ENCODE data around the gene GPR157.

Gene GPR157

DNA sequence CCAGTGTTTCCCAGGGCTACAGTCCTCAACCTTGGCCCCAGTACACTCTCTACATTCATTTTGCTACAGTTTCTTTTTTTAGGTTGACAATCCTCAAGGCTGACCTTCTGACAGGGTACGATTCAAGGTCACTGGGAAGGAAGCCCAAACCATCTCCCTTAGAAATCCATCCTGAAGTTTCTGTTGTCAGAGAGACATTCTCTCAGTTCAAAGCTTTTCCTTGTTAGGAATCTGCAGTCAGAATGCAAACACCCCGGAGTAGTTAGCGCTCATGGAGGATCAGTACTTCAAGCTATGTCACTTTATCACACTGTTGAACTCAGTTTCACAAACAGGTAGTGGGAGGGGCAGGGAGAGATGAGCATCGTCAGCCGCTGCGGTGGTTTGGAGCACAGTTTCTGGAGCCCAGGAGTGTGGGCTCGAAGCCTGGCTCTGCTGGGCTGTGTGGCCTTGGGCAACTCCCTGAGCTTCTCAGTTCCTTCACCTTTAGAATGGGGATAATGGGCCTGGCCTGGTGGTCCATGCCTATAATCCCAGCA is 63.6 kb downstream of the GPR157 start:
- DNase-seq = no peak
- Histone ChIP-seq H3K36me3 (ENCODE audit: control insufficient read depth, insufficient read depth, low read length) (no peaks in the 10 kb centered on the region), H3K9me3 (ENCODE audit: control insufficient read depth, low read length) (no peaks in the 10 kb centered on the region), H3K4me1 (ENCODE audit: control insufficient read depth, insufficient read depth, low read length, poor library complexity, severe bottlenecking) (no peaks in the 10 kb centered on the region), H3K27ac (ENCODE audit: insufficient read depth, low read length, poor library complexity, severe bottlenecking) (no peak overlapping the region), H3K4me3 (ENCODE audit: insufficient read depth, low read depth, low read length, poor library complexity, severe bottlenecking) (no peak overlapping the region), H3K27me3 (replicated peaks; ENCODE audit: control insufficient read depth, insufficient read depth, low read length, poor library complexity, severe bottlenecking) (no peaks in the 10 kb centered on the region)

DNA sequence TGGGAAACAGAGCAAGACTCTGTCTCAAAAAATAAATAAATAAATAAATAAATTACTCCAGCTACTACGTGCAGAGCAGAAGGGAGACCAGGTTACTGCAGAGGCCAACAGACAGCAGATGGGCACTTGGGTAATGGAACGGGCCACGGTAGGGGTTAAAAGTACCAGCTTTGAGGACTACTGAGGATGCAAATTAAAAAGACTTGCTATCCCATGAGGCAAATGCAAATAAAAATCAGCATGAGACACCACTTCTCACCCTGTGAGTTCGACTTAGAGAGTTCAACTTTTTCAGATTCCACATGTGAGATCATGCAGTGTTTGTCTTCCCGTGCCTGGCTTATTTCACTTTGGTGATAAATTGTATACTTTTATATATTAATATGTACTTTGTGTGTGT is 66.1 kb downstream of the GPR157 start:
- H3K4me1 ChIP-seq (ENCODE audit: control insufficient read depth, insufficient read depth, low read length, poor library complexity, severe bottlenecking) = no peaks in the 10 kb centered on the region
- no peaks in the 10 kb centered on the region for H3K36me3 ChIP-seq (ENCODE audit: control insufficient read depth, insufficient read depth, low read length)
- H3K4me3 ChIP-seq (ENCODE audit: insufficient read depth, low read depth, low read length, poor library complexity, severe bottlenecking) = no peak overlapping the region
- no peaks in the 10 kb centered on the region for H3K9me3 ChIP-seq (ENCODE audit: control insufficient read depth, low read length)
- no peak for DNase-seq
- H3K27me3 ChIP-seq (replicated peaks; ENCODE audit: control insufficient read depth, insufficient read depth, low read length, poor library complexity, severe bottlenecking) = no peaks in the 10 kb centered on the region
- H3K27ac ChIP-seq (ENCODE audit: insufficient read depth, low read length, poor library complexity, severe bottlenecking) = no peak overlapping the region

DNA sequence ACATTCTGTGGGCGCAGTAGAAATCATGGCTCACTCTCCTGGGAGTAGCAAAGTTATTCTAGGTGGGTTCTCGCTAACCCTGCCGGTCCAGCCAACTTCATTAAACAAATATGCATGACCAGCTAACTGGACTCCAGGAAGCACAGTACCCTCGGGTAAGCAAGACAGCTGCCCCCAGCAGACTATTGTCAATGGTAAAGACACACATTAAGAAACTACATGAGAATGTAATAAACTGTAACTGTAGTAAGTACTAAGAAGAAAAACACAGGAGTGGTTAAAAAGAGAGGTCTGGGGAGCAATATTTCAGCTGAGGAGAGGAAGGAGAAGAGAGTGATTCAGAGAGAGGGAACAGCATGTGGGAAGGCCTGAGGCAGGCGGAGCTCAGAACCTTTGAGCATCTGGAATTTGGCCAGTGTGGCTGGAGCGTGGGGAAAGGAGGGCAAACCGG is 66.9 kb downstream of the GPR157 start:
- no peaks in the 10 kb centered on the region for H3K36me3 ChIP-seq (ENCODE audit: control insufficient read depth, insufficient read depth, low read length)
- DNase-seq = no peak
- H3K27me3 ChIP-seq (replicated peaks; ENCODE audit: control insufficient read depth, insufficient read depth, low read length, poor library complexity, severe bottlenecking) = no peaks in the 10 kb centered on the region
- no peaks in the 10 kb centered on the region for H3K4me1 ChIP-seq (ENCODE audit: control insufficient read depth, insufficient read depth, low read length, poor library complexity, severe bottlenecking)
- no peak overlapping the region for H3K4me3 ChIP-seq (ENCODE audit: insufficient read depth, low read depth, low read length, poor library complexity, severe bottlenecking)
- no peaks in the 10 kb centered on the region for H3K9me3 ChIP-seq (ENCODE audit: control insufficient read depth, low read length)
- no peak overlapping the region for H3K27ac ChIP-seq (ENCODE audit: insufficient read depth, low read length, poor library complexity, severe bottlenecking)

DNA sequence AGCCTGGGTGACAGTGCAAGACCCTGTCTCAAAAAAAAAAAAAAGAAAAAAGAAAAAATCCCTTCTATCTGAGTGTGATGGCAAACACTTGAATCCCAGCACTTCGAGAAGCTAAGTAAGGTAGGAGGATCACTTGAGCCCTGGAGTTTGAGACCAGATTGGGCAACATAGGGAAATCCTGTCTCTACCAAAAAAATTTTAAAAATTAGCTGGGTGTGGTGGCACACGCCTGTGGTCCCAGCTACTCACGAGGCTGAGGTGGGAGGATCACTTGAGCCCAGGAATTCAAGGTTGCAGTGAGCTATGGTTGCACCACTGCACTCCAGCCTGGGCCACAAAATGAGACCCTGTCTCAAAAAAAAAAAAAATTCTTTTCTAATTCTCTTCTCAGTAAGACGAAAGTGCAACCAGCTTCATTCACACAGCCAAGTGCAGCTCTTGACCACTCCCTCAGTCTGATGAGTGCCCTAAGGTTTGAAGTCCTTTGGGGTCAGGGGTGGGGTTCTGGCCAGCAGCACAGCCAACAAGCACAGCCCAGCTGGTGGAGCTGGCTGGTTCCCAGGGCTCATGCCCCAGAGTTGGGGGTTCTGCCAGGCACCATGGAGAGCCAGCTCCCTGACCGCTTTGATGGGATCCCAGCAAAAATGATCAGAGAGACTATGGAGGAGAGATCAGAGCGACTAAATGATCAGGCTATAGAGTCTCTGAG is 67.5 kb downstream of the GPR157 start:
- no peak for DNase-seq
- no peaks in the 10 kb centered on the region for H3K9me3 ChIP-seq (ENCODE audit: control insufficient read depth, low read length)
- no peak overlapping the region for H3K4me3 ChIP-seq (ENCODE audit: insufficient read depth, low read depth, low read length, poor library complexity, severe bottlenecking)
- H3K27ac ChIP-seq (ENCODE audit: insufficient read depth, low read length, poor library complexity, severe bottlenecking) = no peak overlapping the region
- no peaks in the 10 kb centered on the region for H3K36me3 ChIP-seq (ENCODE audit: control insufficient read depth, insufficient read depth, low read length)
- H3K4me1 ChIP-seq (ENCODE audit: control insufficient read depth, insufficient read depth, low read length, poor library complexity, severe bottlenecking) = no peaks in the 10 kb centered on the region
- no peaks in the 10 kb centered on the region for H3K27me3 ChIP-seq (replicated peaks; ENCODE audit: control insufficient read depth, insufficient read depth, low read length, poor library complexity, severe bottlenecking)

DNA sequence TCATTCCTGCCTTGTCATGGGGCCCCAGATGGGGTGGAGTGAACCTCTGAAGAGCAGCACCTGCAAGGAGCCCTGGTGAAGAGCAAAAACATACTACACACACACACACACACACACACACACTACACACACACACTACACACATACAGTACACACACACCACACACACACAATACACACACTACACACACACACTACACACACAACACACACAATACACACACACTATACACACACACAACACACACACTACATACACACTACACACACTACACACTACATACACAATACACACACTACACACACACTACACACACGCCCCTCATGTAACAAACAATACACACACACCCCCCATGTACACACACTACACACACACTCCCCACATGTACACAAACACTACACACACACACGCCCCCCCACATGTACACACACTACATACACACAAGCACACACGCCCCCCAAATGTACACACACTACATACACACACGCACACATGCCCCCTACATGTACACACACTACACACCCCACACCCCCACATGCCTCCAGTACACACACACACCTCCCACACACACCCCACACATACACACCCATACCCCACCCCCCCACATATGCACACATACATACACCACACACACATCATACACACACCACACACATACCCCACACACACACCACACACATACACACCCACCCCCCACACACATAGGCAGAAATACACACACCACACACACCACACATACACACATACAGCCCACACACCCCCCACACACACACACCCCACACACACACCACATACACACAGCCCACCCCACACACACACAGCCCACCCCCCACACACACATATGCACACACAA is 68.8 kb downstream of the GPR157 start:
- Histone ChIP-seq H3K36me3 (ENCODE audit: control insufficient read depth, insufficient read depth, low read length) (no peaks in the 10 kb centered on the region), H3K27ac (ENCODE audit: insufficient read depth, low read length, poor library complexity, severe bottlenecking) (no peak overlapping the region), H3K4me3 (ENCODE audit: insufficient read depth, low read depth, low read length, poor library complexity, severe bottlenecking) (no peak overlapping the region), H3K4me1 (ENCODE audit: control insufficient read depth, insufficient read depth, low read length, poor library complexity, severe bottlenecking) (no peaks in the 10 kb centered on the region), H3K9me3 (ENCODE audit: control insufficient read depth, low read length) (no peaks in the 10 kb centered on the region), H3K27me3 (replicated peaks; ENCODE audit: control insufficient read depth, insufficient read depth, low read length, poor library complexity, severe bottlenecking) (no peaks in the 10 kb centered on the region)
- no peak for DNase-seq

DNA sequence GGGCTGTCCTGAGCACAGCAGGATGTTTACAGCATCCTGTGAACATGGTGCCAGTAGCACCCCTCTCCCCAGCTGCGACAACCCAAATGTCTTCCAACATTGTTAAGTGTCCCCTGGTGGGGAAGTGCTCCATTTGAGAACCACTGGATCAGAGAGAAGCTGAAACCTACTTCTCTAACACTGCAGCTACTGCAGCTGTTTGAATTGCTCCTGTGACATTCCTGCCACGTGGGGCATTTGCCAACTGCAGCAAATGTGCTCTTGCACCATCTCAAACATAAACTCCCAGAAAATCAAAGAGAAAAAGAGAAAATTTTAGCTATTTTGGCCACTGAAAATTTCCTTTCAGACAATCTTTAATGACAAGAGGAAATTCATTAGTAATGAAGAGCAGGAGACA is 70.4 kb downstream of the GPR157 start:
- no peak for DNase-seq
- H3K27ac ChIP-seq (ENCODE audit: insufficient read depth, low read length, poor library complexity, severe bottlenecking) = no peak overlapping the region
- no peaks in the 10 kb centered on the region for H3K9me3 ChIP-seq (ENCODE audit: control insufficient read depth, low read length)
- no peak overlapping the region for H3K4me3 ChIP-seq (ENCODE audit: insufficient read depth, low read depth, low read length, poor library complexity, severe bottlenecking)
- no peaks in the 10 kb centered on the region for H3K36me3 ChIP-seq (ENCODE audit: control insufficient read depth, insufficient read depth, low read length)
- no peaks in the 10 kb centered on the region for H3K4me1 ChIP-seq (ENCODE audit: control insufficient read depth, insufficient read depth, low read length, poor library complexity, severe bottlenecking)
- H3K27me3 ChIP-seq (replicated peaks; ENCODE audit: control insufficient read depth, insufficient read depth, low read length, poor library complexity, severe bottlenecking) = no peaks in the 10 kb centered on the region

DNA sequence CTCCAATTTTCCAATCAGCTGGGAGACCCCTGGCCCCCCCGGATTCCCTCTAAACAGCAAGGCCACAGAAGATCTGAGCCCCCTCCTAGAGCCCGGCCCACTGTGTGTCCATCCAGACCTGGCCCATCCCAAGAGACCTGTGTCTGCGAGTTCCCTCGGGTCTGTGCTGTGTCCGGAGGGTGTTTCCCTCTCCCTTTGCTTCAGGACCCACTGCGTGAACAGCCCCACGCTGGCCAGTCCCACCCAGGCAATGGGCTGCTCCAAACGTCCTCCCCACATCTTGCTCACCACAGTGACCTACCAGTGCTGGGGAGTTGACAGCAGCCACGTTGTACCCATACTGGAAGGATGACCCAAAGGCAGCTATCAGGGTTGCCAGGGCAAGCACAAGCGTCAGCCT is 71.1 kb downstream of the GPR157 start:
- no peak overlapping the region for H3K4me3 ChIP-seq (ENCODE audit: insufficient read depth, low read depth, low read length, poor library complexity, severe bottlenecking)
- H3K9me3 ChIP-seq (ENCODE audit: control insufficient read depth, low read length) = no peaks in the 10 kb centered on the region
- H3K27me3 ChIP-seq (replicated peaks; ENCODE audit: control insufficient read depth, insufficient read depth, low read length, poor library complexity, severe bottlenecking) = no peaks in the 10 kb centered on the region
- no peak overlapping the region for H3K27ac ChIP-seq (ENCODE audit: insufficient read depth, low read length, poor library complexity, severe bottlenecking)
- H3K36me3 ChIP-seq (ENCODE audit: control insufficient read depth, insufficient read depth, low read length) = no peaks in the 10 kb centered on the region
- DNase-seq = no peak
- no peaks in the 10 kb centered on the region for H3K4me1 ChIP-seq (ENCODE audit: control insufficient read depth, insufficient read depth, low read length, poor library complexity, severe bottlenecking)

DNA sequence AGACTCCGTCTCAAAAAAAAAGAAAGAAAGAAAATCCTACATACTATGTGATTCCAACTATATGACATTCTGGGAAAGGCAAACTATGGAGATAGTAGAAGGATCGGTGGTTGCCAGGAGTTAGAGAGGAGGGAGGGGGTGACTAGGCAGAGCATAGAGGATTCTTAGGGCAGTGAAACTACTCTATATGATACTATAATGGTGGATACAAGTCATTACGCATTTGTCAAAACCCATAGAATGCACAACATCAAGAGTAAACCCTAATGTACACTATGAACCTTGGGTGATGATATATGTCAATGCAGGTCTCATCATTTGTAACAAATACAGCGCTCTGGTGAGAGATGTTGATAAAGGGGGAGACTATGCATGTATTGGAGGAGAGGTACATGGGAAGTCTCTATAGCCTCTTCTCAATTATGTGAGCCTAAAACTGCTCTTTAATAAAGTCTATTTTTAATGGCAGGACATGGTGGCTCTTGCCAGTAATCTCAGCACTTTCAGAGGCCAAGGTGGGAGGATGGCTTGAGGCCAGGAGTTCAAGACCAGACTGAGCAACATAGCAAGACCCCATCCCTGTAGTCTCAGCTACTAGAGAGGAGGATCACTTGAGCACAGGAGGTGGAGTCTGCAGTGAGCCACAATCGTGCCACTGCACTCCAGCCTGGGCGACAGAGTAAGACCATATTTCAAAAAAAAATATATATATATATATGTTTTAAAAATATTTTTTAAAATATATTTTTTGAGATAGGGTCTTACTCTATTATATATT is 76.4 kb downstream of the GPR157 start:
- no peaks in the 10 kb centered on the region for H3K9me3 ChIP-seq (ENCODE audit: control insufficient read depth, low read length)
- no peak overlapping the region for H3K27ac ChIP-seq (ENCODE audit: insufficient read depth, low read length, poor library complexity, severe bottlenecking)
- no peak for DNase-seq
- no peaks in the 10 kb centered on the region for H3K4me1 ChIP-seq (ENCODE audit: control insufficient read depth, insufficient read depth, low read length, poor library complexity, severe bottlenecking)
- H3K36me3 ChIP-seq (ENCODE audit: control insufficient read depth, insufficient read depth, low read length) = no peaks in the 10 kb centered on the region
- no peaks in the 10 kb centered on the region for H3K27me3 ChIP-seq (replicated peaks; ENCODE audit: control insufficient read depth, insufficient read depth, low read length, poor library complexity, severe bottlenecking)
- H3K4me3 ChIP-seq (ENCODE audit: insufficient read depth, low read depth, low read length, poor library complexity, severe bottlenecking) = no peak overlapping the region

DNA sequence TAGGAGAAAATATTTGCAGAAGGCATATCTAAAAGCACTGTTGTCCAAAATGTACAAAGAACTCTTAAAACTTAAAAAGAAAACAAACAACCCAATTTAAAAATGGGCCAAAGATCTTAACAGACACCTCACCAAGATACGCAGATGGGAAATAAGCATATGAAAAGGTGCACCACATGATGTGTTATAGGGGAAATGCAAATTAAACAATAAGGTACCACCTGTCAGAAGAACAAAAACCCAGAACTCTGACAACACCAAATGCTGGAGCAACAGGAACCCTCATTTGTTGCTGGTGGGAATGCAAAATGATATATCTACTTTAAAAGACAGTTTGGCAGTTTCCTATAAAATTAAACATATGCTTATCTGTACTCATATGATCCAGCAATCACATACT is 77.5 kb downstream of the GPR157 start:
- H3K27ac ChIP-seq (ENCODE audit: insufficient read depth, low read length, poor library complexity, severe bottlenecking) = no peak overlapping the region
- no peak overlapping the region for H3K4me3 ChIP-seq (ENCODE audit: insufficient read depth, low read depth, low read length, poor library complexity, severe bottlenecking)
- DNase-seq = no peak
- no peaks in the 10 kb centered on the region for H3K4me1 ChIP-seq (ENCODE audit: control insufficient read depth, insufficient read depth, low read length, poor library complexity, severe bottlenecking)
- H3K9me3 ChIP-seq (ENCODE audit: control insufficient read depth, low read length) = no peaks in the 10 kb centered on the region
- no peaks in the 10 kb centered on the region for H3K36me3 ChIP-seq (ENCODE audit: control insufficient read depth, insufficient read depth, low read length)
- no peaks in the 10 kb centered on the region for H3K27me3 ChIP-seq (replicated peaks; ENCODE audit: control insufficient read depth, insufficient read depth, low read length, poor library complexity, severe bottlenecking)

Measured in effector memory CD4-positive, alpha-beta T cell (primary cell).